ENCODE results near the gene STIP1.

Gene STIP1

GRCh38 chr11:64176751-64177150, 9.2 kb upstream of the STIP1 start:
- TF ChIP-seq ZFX (IDR thresholded peaks at IDR 0.05; ENCODE audit: borderline replicate concordance) = no peak
- TF ChIP-seq CTCF (IDR thresholded peaks at IDR 0.05) = no peak
- H3K27ac ChIP-seq = no peak overlapping the region

- H3K27ac ChIP-seq = no peak overlapping the region
- TF ChIP-seq CTCF (IDR thresholded peaks at IDR 0.05) (no peak), ZFX (IDR thresholded peaks at IDR 0.05; ENCODE audit: borderline replicate concordance) (no peak)
These were observed 7.8 kb upstream of the STIP1 start for GRCh38 chr11:64178203-64178602.

- H3K27ac ChIP-seq = no peak overlapping the region
- TF ChIP-seq ZFX (IDR thresholded peaks at IDR 0.05; ENCODE audit: borderline replicate concordance) (no peak), CTCF (IDR thresholded peaks at IDR 0.05) (no peak)
These were observed 6.9 kb upstream of the STIP1 start for GRCh38 chr11:64178951-64179639.

GRCh38 chr11:64180891-64181290, 5.1 kb upstream of the STIP1 start:
- H3K27ac ChIP-seq = peak overlapping the region; percentile 78
- TF ChIP-seq ZFX (IDR thresholded peaks at IDR 0.05; ENCODE audit: borderline replicate concordance) = no peak
- no peak for TF ChIP-seq CTCF (IDR thresholded peaks at IDR 0.05)

- TF ChIP-seq CTCF (IDR thresholded peaks at IDR 0.05) (no peak), ZFX (IDR thresholded peaks at IDR 0.05; ENCODE audit: borderline replicate concordance) (no peak)
- peak overlapping the region; percentile 78 for H3K27ac ChIP-seq
These were observed 4.2 kb upstream of the STIP1 start for GRCh38 chr11:64181506-64182411.

GRCh38 chr11:64183890-64184289, 2.1 kb upstream of the STIP1 start:
- TF ChIP-seq CTCF (IDR thresholded peaks at IDR 0.05) (no peak), ZFX (IDR thresholded peaks at IDR 0.05; ENCODE audit: borderline replicate concordance) (no peak)
- H3K27ac ChIP-seq = no peak overlapping the region

- TF ChIP-seq ZFX (IDR thresholded peaks at IDR 0.05; ENCODE audit: borderline replicate concordance) (no peak), CTCF (IDR thresholded peaks at IDR 0.05) (0 out of 2 replicates have a peak, but pooled peaks have one; percentile 3)
- no peak overlapping the region for H3K27ac ChIP-seq
These were observed 737 bp upstream of the STIP1 start for GRCh38 chr11:64185175-64185692.

Data from 22Rv1 (cell line).